ENCODE data around the gene NOXA1. TPM values are rescaled to one million over a fixed set of nuclear protein-coding genes. Genes with fewer than 3 reads are reported as not detected.

The NOXA1 gene
- total RNA-seq, 1 donor from 2014 or later = 0.89 TPM

GRCh38 chr9:137387891-137388560 is 35.2 kb upstream of the NOXA1 start:
- DNase-seq (ENCODE audit: low read depth, low spot score) = no peak
- H3K4me1 Mint-ChIP-seq = peaks cover 12% of the 10 kb centered on the region
- H3K36me3 Mint-ChIP-seq (ENCODE audit: low read depth) = no peaks in the 10 kb centered on the region
- H3K27me3 Mint-ChIP-seq (ENCODE audit: low read depth) = no peaks in the 10 kb centered on the region
- TF ChIP-seq CTCF (conservative IDR thresholded peaks at IDR 0.05) = no peak
- no peak overlapping the region for H3K27ac Mint-ChIP-seq (ENCODE audit: unreplicated experiment)
- H3K9me3 Mint-ChIP-seq = no peaks in the 10 kb centered on the region
- no peak overlapping the region for H3K4me3 Mint-ChIP-seq

GRCh38 chr9:137388589-137389427 is 34.4 kb upstream of the NOXA1 start:
- Mint-ChIP-seq H3K27me3 (ENCODE audit: low read depth) (no peaks in the 10 kb centered on the region), H3K9me3 (no peaks in the 10 kb centered on the region), H3K4me1 (peaks cover 12% of the 10 kb centered on the region), H3K27ac (ENCODE audit: unreplicated experiment) (no peak overlapping the region), H3K4me3 (no peak overlapping the region), H3K36me3 (ENCODE audit: low read depth) (no peaks in the 10 kb centered on the region)
- TF ChIP-seq CTCF (conservative IDR thresholded peaks at IDR 0.05) = no peak
- DNase-seq (ENCODE audit: low read depth, low spot score) = no peak

- Mint-ChIP-seq H3K4me3 (no peak overlapping the region), H3K27me3 (ENCODE audit: low read depth) (no peaks in the 10 kb centered on the region), H3K36me3 (ENCODE audit: low read depth) (no peaks in the 10 kb centered on the region), H3K4me1 (peaks cover 7% of the 10 kb centered on the region), H3K9me3 (no peaks in the 10 kb centered on the region), H3K27ac (ENCODE audit: unreplicated experiment) (no peak overlapping the region)
- DNase-seq (ENCODE audit: low read depth, low spot score) = no peak
- TF ChIP-seq CTCF (conservative IDR thresholded peaks at IDR 0.05) = no peak
These were observed 33.8 kb upstream of the NOXA1 start for GRCh38 chr9:137389428-137389746.

GRCh38 chr9:137390553-137391410 is 32.4 kb upstream of the NOXA1 start:
- Mint-ChIP-seq H3K27me3 (ENCODE audit: low read depth) (no peaks in the 10 kb centered on the region), H3K4me1 (peaks cover 4% of the 10 kb centered on the region), H3K4me3 (no peak overlapping the region), H3K27ac (ENCODE audit: unreplicated experiment) (no peak overlapping the region), H3K36me3 (ENCODE audit: low read depth) (no peaks in the 10 kb centered on the region), H3K9me3 (no peaks in the 10 kb centered on the region)
- DNase-seq (ENCODE audit: low read depth, low spot score) = no peak
- TF ChIP-seq CTCF (conservative IDR thresholded peaks at IDR 0.05) = no peak

GRCh38 chr9:137391411-137391754 is 31.8 kb upstream of the NOXA1 start:
- peaks cover 4% of the 10 kb centered on the region for H3K4me1 Mint-ChIP-seq
- H3K36me3 Mint-ChIP-seq (ENCODE audit: low read depth) = no peaks in the 10 kb centered on the region
- DNase-seq (ENCODE audit: low read depth, low spot score) = no peak
- no peak overlapping the region for H3K4me3 Mint-ChIP-seq
- no peaks in the 10 kb centered on the region for H3K27me3 Mint-ChIP-seq (ENCODE audit: low read depth)
- H3K27ac Mint-ChIP-seq (ENCODE audit: unreplicated experiment) = no peak overlapping the region
- TF ChIP-seq CTCF (conservative IDR thresholded peaks at IDR 0.05) = no peak
- no peaks in the 10 kb centered on the region for H3K9me3 Mint-ChIP-seq

Data from neural crest cell (in vitro differentiated cells).